ENCODE data around the gene PRPF19. TPM values are rescaled to one million over a fixed set of nuclear protein-coding genes. Genes with fewer than 3 reads are reported as not detected.

Gene PRPF19
- total RNA-seq, 1 donor from 2014 or later: 59.8 TPM

DNA sequence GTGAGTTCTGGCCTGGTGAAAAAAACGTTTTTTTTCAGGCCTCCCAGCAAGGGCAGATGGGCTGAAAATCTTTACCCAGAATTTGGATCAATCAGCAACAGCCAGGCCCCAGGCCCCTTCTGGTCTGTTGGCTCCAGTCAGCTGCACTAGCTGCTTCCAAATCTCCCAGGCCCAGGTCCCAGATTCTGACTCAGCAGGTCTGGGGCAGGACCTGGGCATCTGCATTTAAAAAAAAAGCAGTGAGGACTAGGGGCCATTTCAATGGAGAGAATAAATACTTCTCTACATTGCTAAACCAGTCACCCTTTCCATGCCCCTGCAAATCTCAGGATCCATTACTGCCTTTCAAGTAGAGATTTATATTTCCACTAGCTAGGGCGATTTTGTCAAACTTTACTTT lies 41.3 kb upstream of the PRPF19 start:
- ATAC-seq (no peak), DNase-seq (no peak)
- peaks cover 14% of the 10 kb centered on the region for H3K36me3 ChIP-seq
- no peak overlapping the region for H3K27ac ChIP-seq
- H3K9me3 ChIP-seq: no peaks in the 10 kb centered on the region
- TF ChIP-seq, protein P1, sequence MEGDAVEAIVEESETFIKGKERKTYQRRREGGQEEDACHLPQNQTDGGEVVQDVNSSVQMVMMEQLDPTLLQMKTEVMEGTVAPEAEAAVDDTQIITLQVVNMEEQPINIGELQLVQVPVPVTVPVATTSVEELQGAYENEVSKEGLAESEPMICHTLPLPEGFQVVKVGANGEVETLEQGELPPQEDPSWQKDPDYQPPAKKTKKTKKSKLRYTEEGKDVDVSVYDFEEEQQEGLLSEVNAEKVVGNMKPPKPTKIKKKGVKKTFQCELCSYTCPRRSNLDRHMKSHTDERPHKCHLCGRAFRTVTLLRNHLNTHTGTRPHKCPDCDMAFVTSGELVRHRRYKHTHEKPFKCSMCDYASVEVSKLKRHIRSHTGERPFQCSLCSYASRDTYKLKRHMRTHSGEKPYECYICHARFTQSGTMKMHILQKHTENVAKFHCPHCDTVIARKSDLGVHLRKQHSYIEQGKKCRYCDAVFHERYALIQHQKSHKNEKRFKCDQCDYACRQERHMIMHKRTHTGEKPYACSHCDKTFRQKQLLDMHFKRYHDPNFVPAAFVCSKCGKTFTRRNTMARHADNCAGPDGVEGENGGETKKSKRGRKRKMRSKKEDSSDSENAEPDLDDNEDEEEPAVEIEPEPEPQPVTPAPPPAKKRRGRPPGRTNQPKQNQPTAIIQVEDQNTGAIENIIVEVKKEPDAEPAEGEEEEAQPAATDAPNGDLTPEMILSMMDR (IDR thresholded peaks at IDR 0.05): no peak
- H3K4me1 ChIP-seq: peaks cover 21% of the 10 kb centered on the region
- H3K4me3 ChIP-seq: no peak overlapping the region
- H3K27me3 ChIP-seq: no peaks in the 10 kb centered on the region
- intact Hi-C loops (cut with DNase I): no loop called here

DNA sequence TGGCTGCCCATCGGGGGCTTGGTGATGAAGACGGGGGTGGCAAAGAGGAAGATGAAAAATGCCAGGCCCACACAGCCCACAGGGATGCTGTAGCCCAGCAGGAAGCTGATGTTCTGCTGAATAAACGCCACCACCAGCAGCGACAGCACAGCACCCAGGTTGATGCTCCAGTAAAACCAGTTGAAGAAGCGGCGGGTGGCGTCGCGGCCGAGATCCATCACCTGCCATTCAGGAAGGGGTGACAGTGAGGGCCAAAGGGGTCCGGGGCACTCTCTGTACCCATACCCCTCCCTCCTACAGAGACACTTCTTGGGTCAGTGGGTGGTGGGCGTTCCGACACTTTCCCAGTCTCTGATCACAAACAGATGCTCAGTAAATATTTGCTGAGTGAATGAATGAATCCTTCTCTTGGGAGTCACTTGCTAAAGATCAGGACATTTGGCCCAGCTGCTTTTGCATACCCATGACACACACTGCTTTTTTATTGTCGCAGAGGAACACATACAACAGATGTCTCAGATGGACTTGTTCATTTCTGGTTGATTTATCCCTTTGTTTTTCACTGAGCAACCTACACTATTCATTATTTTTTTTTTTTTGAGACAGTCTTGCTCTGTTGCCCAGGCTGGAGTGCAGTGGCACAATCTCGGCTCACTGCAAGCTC lies 40.3 kb upstream of the PRPF19 start:
- intact Hi-C loops (cut with DNase I): no loop called here
- ATAC-seq (no peak), DNase-seq (no peak)
- H3K27ac ChIP-seq: no peak overlapping the region
- H3K4me1 ChIP-seq: peaks cover 19% of the 10 kb centered on the region
- TF ChIP-seq, protein P1 (IDR thresholded peaks at IDR 0.05): no peak
- H3K36me3 ChIP-seq: peaks cover 24% of the 10 kb centered on the region
- H3K4me3 ChIP-seq: no peak overlapping the region
- no peaks in the 10 kb centered on the region for H3K27me3 ChIP-seq
- H3K9me3 ChIP-seq: no peaks in the 10 kb centered on the region

GRCh38 chr11:60945295-60945667 lies 38.9 kb upstream of the PRPF19 start:
- no peak for DNase-seq
- intact Hi-C loops (cut with DNase I): no loop called here
- Histone ChIP-seq H3K36me3 (peaks cover 35% of the 10 kb centered on the region), H3K27me3 (no peaks in the 10 kb centered on the region), H3K4me3 (no peak overlapping the region), H3K27ac (no peak overlapping the region), H3K4me1 (peaks cover 14% of the 10 kb centered on the region), H3K9me3 (no peaks in the 10 kb centered on the region)
- TF ChIP-seq, protein P1 (IDR thresholded peaks at IDR 0.05): no peak
- ATAC-seq: no peak

- Histone ChIP-seq H3K36me3 (peaks cover 35% of the 10 kb centered on the region), H3K9me3 (no peaks in the 10 kb centered on the region), H3K4me1 (peaks cover 12% of the 10 kb centered on the region), H3K27me3 (no peaks in the 10 kb centered on the region), H3K27ac (no peak overlapping the region), H3K4me3 (no peak overlapping the region)
- intact Hi-C loops (cut with DNase I): no loop called here
- DNase-seq (no peak), ATAC-seq (peak; percentile 59)
- TF ChIP-seq, protein P1 (IDR thresholded peaks at IDR 0.05): peak; percentile 27
These were observed 38.3 kb upstream of the PRPF19 start for GRCh38 chr11:60944490-60945294.

GRCh38 chr11:60942970-60943565 lies 36.7 kb upstream of the PRPF19 start:
- intact Hi-C loops (cut with DNase I): no loop called here
- no peak overlapping the region for H3K4me3 ChIP-seq
- DNase-seq: no peak

More at GRCh38 chr11:60942970-60943565, 36.7 kb upstream of the PRPF19 start:
- H3K27me3 ChIP-seq: no peaks in the 10 kb centered on the region
- H3K27ac ChIP-seq: no peak overlapping the region
- TF ChIP-seq, protein P1 (IDR thresholded peaks at IDR 0.05): no peak
- no peaks in the 10 kb centered on the region for H3K9me3 ChIP-seq
- peaks cover 10% of the 10 kb centered on the region for H3K4me1 ChIP-seq
- peaks cover 47% of the 10 kb centered on the region for H3K36me3 ChIP-seq
- ATAC-seq: peak; percentile 64
